Measurements from ENCODE around the gene BACH1.

DNA sequence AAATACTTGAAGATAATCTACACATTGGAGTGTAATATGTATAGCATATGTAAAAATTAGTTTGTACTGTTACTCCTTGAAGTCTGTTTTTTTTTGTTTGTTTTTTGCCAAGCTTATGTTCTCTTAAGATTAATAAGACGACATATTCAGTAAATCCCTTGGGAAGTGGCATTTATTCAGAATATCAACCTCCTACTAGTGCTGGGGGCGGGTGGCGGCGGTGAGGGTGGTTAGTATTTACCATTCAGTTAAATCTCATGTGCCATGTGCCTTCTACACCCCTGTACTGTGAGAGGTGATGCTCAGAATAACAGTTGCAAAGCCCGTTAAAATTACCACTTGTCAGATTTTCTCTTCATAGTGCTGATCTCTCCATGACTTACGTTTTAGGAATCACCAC, 3.0 kb downstream of the BACH1 start:
- TF ChIP-seq POLR2A (IDR thresholded peaks at IDR 0.05; ENCODE audit: low read length) (no peak), GATA1 (IDR thresholded peaks at IDR 0.05; ENCODE audit: low read depth, low read length) (no peak)

All from erythroblast (primary cell).